Measurements from ENCODE around the gene PHPT1.
"Not testable (repeated sequence)": the region's sequence is repeated elsewhere in the genome, so short reads cannot be mapped to it uniquely, and the experiment has no call there.

GRCh38 chr9:136833381-136834048 lies 15.7 kb upstream of the PHPT1 start:
- TF ChIP-seq POLR2A (IDR thresholded peaks at IDR 0.05; ENCODE audit: control extremely low read depth in 1 of 2, low read depth in 2 of 2, low read length in 2 of 2); CTCF (IDR thresholded peaks at IDR 0.05; ENCODE audit: control extremely low read depth in 1 of 3, insufficient read depth in 1 of 3, low read depth in 1 of 3, low read length in 3 of 3); CBX8 (IDR thresholded peaks at IDR 0.05; ENCODE audit: borderline replicate concordance, low read depth, low read length); EZH2 (IDR thresholded peaks at IDR 0.05; ENCODE audit: low read depth, low read length, severe bottlenecking); MAX (IDR thresholded peaks at IDR 0.05); CHD2 (IDR thresholded peaks at IDR 0.05; ENCODE audit: low read length); SIN3A (conservative IDR thresholded peaks at IDR 0.05 in 1 of 2, IDR thresholded peaks at IDR 0.05 in 1 of 2; ENCODE audit: low read depth in 1 of 2, low read length in 2 of 2); TAF1 (IDR thresholded peaks at IDR 0.05; ENCODE audit: low read depth, low read length); BACH1 (IDR thresholded peaks at IDR 0.05; ENCODE audit: low read length); CHD1 (IDR thresholded peaks at IDR 0.05; ENCODE audit: low read depth, low read length): not testable (repeated sequence)
